Measurements from ENCODE around the gene CYP46A1.

DNA sequence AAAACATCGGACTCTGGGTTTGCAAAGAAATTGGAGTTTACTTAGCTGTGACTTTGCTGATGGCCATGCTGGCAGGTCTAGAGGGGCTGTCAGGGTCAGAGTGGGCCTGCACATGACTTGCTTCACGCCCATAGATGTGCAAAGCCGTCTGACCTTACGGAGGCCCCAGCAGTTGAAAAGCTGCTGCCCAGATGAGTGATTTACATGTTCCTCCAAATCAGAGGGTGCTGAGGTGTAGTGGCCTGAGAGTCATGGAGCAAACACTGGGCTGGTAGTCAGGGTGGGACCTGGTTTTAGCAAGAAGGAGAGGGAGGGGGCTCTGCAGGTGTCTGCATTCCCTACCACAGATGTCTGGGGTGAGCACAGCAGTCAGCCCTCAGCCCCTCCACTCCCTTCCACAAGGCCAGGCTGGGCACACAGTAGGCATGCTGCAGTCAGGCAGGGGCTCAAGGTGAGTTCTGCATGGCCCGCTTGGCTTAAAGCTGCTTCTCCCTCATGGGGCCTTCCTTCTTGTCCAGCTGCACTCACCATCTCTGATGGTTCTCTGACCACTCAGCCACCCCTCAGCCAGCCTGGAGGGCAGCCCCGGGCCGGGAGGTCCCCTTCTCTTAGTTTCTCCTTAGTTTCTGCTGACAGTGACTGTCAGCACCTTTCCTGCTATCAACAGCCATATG is 74.9 kb downstream of the CYP46A1 start:
- no peak for TF ChIP-seq ZNF610 (tag by site-specific recombination; IDR thresholded peaks at IDR 0.05; ENCODE audit: borderline replicate concordance)
- no peak for TF ChIP-seq ZNF501 (tag by site-specific recombination; IDR thresholded peaks at IDR 0.05)
- TF ChIP-seq, protein P1, sequence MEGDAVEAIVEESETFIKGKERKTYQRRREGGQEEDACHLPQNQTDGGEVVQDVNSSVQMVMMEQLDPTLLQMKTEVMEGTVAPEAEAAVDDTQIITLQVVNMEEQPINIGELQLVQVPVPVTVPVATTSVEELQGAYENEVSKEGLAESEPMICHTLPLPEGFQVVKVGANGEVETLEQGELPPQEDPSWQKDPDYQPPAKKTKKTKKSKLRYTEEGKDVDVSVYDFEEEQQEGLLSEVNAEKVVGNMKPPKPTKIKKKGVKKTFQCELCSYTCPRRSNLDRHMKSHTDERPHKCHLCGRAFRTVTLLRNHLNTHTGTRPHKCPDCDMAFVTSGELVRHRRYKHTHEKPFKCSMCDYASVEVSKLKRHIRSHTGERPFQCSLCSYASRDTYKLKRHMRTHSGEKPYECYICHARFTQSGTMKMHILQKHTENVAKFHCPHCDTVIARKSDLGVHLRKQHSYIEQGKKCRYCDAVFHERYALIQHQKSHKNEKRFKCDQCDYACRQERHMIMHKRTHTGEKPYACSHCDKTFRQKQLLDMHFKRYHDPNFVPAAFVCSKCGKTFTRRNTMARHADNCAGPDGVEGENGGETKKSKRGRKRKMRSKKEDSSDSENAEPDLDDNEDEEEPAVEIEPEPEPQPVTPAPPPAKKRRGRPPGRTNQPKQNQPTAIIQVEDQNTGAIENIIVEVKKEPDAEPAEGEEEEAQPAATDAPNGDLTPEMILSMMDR (tag by site-specific recombination; IDR thresholded peaks at IDR 0.05) = no peak
- TF ChIP-seq ZNF146 (tag by site-specific recombination; IDR thresholded peaks at IDR 0.05) = no peak
- no peak for TF ChIP-seq RBAK (tag by site-specific recombination; IDR thresholded peaks at IDR 0.05)
- TF ChIP-seq, protein P2, sequence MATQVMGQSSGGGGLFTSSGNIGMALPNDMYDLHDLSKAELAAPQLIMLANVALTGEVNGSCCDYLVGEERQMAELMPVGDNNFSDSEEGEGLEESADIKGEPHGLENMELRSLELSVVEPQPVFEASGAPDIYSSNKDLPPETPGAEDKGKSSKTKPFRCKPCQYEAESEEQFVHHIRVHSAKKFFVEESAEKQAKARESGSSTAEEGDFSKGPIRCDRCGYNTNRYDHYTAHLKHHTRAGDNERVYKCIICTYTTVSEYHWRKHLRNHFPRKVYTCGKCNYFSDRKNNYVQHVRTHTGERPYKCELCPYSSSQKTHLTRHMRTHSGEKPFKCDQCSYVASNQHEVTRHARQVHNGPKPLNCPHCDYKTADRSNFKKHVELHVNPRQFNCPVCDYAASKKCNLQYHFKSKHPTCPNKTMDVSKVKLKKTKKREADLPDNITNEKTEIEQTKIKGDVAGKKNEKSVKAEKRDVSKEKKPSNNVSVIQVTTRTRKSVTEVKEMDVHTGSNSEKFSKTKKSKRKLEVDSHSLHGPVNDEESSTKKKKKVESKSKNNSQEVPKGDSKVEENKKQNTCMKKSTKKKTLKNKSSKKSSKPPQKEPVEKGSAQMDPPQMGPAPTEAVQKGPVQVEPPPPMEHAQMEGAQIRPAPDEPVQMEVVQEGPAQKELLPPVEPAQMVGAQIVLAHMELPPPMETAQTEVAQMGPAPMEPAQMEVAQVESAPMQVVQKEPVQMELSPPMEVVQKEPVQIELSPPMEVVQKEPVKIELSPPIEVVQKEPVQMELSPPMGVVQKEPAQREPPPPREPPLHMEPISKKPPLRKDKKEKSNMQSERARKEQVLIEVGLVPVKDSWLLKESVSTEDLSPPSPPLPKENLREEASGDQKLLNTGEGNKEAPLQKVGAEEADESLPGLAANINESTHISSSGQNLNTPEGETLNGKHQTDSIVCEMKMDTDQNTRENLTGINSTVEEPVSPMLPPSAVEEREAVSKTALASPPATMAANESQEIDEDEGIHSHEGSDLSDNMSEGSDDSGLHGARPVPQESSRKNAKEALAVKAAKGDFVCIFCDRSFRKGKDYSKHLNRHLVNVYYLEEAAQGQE (tag by site-specific recombination; IDR thresholded peaks at IDR 0.05) = no peak
- no peak for TF ChIP-seq ZBTB48 (tag by site-specific recombination; IDR thresholded peaks at IDR 0.05)
- TF ChIP-seq ZSCAN16 (tag by site-specific recombination; IDR thresholded peaks at IDR 0.05) = no peak
- TF ChIP-seq, protein P3, sequence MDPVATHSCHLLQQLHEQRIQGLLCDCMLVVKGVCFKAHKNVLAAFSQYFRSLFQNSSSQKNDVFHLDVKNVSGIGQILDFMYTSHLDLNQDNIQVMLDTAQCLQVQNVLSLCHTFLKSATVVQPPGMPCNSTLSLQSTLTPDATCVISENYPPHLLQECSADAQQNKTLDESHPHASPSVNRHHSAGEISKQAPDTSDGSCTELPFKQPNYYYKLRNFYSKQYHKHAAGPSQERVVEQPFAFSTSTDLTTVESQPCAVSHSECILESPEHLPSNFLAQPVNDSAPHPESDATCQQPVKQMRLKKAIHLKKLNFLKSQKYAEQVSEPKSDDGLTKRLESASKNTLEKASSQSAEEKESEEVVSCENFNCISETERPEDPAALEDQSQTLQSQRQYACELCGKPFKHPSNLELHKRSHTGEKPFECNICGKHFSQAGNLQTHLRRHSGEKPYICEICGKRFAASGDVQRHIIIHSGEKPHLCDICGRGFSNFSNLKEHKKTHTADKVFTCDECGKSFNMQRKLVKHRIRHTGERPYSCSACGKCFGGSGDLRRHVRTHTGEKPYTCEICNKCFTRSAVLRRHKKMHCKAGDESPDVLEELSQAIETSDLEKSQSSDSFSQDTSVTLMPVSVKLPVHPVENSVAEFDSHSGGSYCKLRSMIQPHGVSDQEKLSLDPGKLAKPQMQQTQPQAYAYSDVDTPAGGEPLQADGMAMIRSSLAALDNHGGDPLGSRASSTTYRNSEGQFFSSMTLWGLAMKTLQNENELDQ (tag by site-specific recombination; IDR thresholded peaks at IDR 0.05; ENCODE audit: low read depth) = no peak
- no peak for TF ChIP-seq ZSCAN30 (tag by site-specific recombination; IDR thresholded peaks at IDR 0.05)
- no peak for TF ChIP-seq KLF16 (tag by site-specific recombination; IDR thresholded peaks at IDR 0.05)
- TF ChIP-seq SP2 (tag by site-specific recombination; IDR thresholded peaks at IDR 0.05) = no peak
- TF ChIP-seq ZEB2 (tag by site-specific recombination; IDR thresholded peaks at IDR 0.05) = no peak
